Endodermal cell (in vitro differentiated cells): ENCODE results near the gene ZFYVE28. TPM values are rescaled to one million over a fixed set of nuclear protein-coding genes. Genes with fewer than 3 reads are reported as not detected.
"Not testable (repeated sequence)": the region's sequence is repeated elsewhere in the genome, so short reads cannot be mapped to it uniquely, and the experiment has no call there.

Experiments used
- DNase-seq: peaks from one replicate; pipeline ENCODE4 v3.0.0-alpha.2; 2017
- H3K27ac ChIP-seq: 2 replicates; pipeline ENCODE4 v1.5.1; 2013; ENCODE audit warnings: mild to moderate bottlenecking, low read depth, low read length, moderate library complexity
- H3K27me3 ChIP-seq: 2 replicates; pipeline ENCODE4 v1.6.1; 2013; ENCODE audit warnings: mild to moderate bottlenecking, low read length, moderate library complexity; ENCODE audit not compliant: insufficient read depth, control insufficient read depth, poor library complexity, severe bottlenecking
- H3K36me3 ChIP-seq: 2 replicates; pipeline ENCODE4 v1.7.0; 2013; ENCODE audit warnings: mild to moderate bottlenecking, low read length, moderate library complexity; ENCODE audit not compliant: control insufficient read depth, insufficient read depth
- H3K4me1 ChIP-seq: one replicate; pipeline ENCODE4 v1.7.0; 2013; ENCODE audit warnings: low read length; ENCODE audit not compliant: control insufficient read depth, insufficient read depth
- H3K4me3 ChIP-seq: 2 replicates; pipeline ENCODE4 v1.5.1; 2013; ENCODE audit warnings: mild to moderate bottlenecking, low read length, moderate library complexity
- H3K9ac ChIP-seq: 2 replicates; pipeline ENCODE4 v1.6.1; 2013; ENCODE audit warnings: mild to moderate bottlenecking, low read length, moderate library complexity; ENCODE audit not compliant: poor library complexity, severe bottlenecking; ENCODE audit errors: extremely low read depth
- H3K9me3 ChIP-seq: 2 replicates; pipeline ENCODE4 v1.6.1; 2013; ENCODE audit warnings: mild to moderate bottlenecking, low read length, moderate library complexity; ENCODE audit not compliant: control insufficient read depth
- H3K27ac Mint-ChIP-seq: 2 replicates; pipeline ENCODE4 v1.8.0; 2020; ENCODE audit warnings: mixed read lengths
- H3K27me3 Mint-ChIP-seq: 2 replicates; pipeline ENCODE4 v1.8.0; 2021; ENCODE audit warnings: mild to moderate bottlenecking, mixed read lengths; ENCODE audit not compliant: insufficient read depth
- H3K36me3 Mint-ChIP-seq: 2 replicates; pipeline ENCODE4 v1.8.0; 2020; ENCODE audit warnings: low read depth, mixed read lengths
- H3K4me1 Mint-ChIP-seq: 2 replicates; pipeline ENCODE4 v1.8.0; 2020; ENCODE audit warnings: mixed read lengths
- H3K4me3 Mint-ChIP-seq: 2 replicates; pipeline ENCODE4 v1.8.0; 2020; ENCODE audit warnings: mild to moderate bottlenecking, moderate library complexity, mixed read lengths
- H3K9me3 Mint-ChIP-seq: 2 replicates; pipeline ENCODE4 v1.8.0; 2020; ENCODE audit warnings: mild to moderate bottlenecking, mixed read lengths
- CTCF ChIP-seq: fragments of 200-600 bp; sonication (generic); conservative IDR thresholded peaks from 2 replicates; pipeline ENCODE4 v1.5.0; 2021; ENCODE audit warnings: antibody characterized with exemption, mild to moderate bottlenecking
- WGBS, 2 experiments: methylation state at CpG; one replicate each; pipeline versions ENCODE4 v1.1.5 to v1.1.7; 2013; ENCODE audit warnings: missing lambda C conversion rate in 2 of 2, mixed read lengths in 1 of 2; ENCODE audit not compliant: insufficient coverage in 1 of 2, insufficient read length in 1 of 2; 5-methylcytosine and 5-hydroxymethylcytosine counted together
- total RNA-seq, 2 donors: library from RNA; stranded (reverse); fragmentation: NEBNext Ultra II Directional in 1 of 2; extraction: Animal tissue kit (Norgen Biotek cat#: 25700) in 1 of 2; gene quantifications; 2 replicates in 1 of 2; 3 replicates in 1 of 2; pipeline ENCODE4 v1.2.1, GENCODE V29; 2021

ZFYVE28 gene
- total RNA-seq, 2 donors from 2014 or later = 0.73 to 1.6 TPM

- H3K36me3 Mint-ChIP-seq = no peaks in the 10 kb centered on the region
- H3K36me3 ChIP-seq = no peaks in the 10 kb centered on the region
- peaks cover 7% of the 10 kb centered on the region for H3K27me3 Mint-ChIP-seq
- peak; percentile 56 for DNase-seq
- H3K4me1 Mint-ChIP-seq = peaks cover 2% of the 10 kb centered on the region
- no peak overlapping the region for H3K27ac Mint-ChIP-seq
- no peak overlapping the region for H3K4me3 Mint-ChIP-seq
- TF ChIP-seq CTCF = no peak
- H3K9me3 Mint-ChIP-seq = no peaks in the 10 kb centered on the region
- no peaks in the 10 kb centered on the region for H3K9me3 ChIP-seq
- H3K4me1 ChIP-seq = no peaks in the 10 kb centered on the region
- H3K27ac ChIP-seq = no peak overlapping the region
- no peak overlapping the region for H3K9ac ChIP-seq
- no peaks in the 10 kb centered on the region for H3K27me3 ChIP-seq
- H3K4me3 ChIP-seq = no peak overlapping the region
- 89 to 91% methylated on average over 22 to 29 of the region's 29 CpGs for WGBS, 2 experiments
Measured at GRCh38 chr4:2433609-2434350, 15.3 kb upstream of the ZFYVE28 start.

- no peaks in the 10 kb centered on the region for H3K36me3 ChIP-seq
- DNase-seq = peak; percentile 59
- no peak overlapping the region for H3K27ac ChIP-seq
- H3K27ac Mint-ChIP-seq = no peak overlapping the region
- H3K4me3 ChIP-seq = no peak overlapping the region
- peaks cover 7% of the 10 kb centered on the region for H3K27me3 Mint-ChIP-seq
- no peak overlapping the region for H3K4me3 Mint-ChIP-seq
- no peaks in the 10 kb centered on the region for H3K9me3 Mint-ChIP-seq
- peaks cover 2% of the 10 kb centered on the region for H3K4me1 Mint-ChIP-seq
- WGBS, 2 experiments = 89 to 90% methylated on average over 16 to 20 of the region's 20 CpGs
- no peaks in the 10 kb centered on the region for H3K36me3 Mint-ChIP-seq
- no peak for TF ChIP-seq CTCF
- no peaks in the 10 kb centered on the region for H3K4me1 ChIP-seq
- no peak overlapping the region for H3K9ac ChIP-seq
- H3K9me3 ChIP-seq = no peaks in the 10 kb centered on the region
- H3K27me3 ChIP-seq = no peaks in the 10 kb centered on the region
Measured at GRCh38 chr4:2432991-2433530, 14.6 kb upstream of the ZFYVE28 start.

DNA sequence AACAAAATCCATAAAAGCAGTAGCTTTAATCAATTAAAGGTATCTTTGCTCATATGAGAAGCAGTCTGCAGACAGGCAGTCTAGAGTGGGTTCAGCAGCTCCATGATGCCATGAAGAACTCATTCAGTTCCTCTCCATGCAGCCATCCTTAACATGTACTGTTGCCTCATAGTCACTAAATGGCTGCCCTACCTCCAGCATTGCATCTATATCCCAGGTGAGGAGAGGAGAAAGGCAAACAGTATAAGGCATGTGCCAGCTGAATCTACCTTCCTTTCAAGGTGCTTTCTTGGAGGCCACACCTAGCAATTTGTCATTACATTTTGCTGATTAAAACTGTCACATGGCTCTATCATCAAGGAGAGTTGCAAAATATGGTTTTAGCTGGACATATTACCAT lies 13.6 kb upstream of the ZFYVE28 start:
- no peaks in the 10 kb centered on the region for H3K36me3 Mint-ChIP-seq

GRCh38 chr4:2429945-2430757 lies 11.7 kb upstream of the ZFYVE28 start:
- not testable (repeated sequence) for H3K9ac ChIP-seq, H3K27ac ChIP-seq, H3K4me1 Mint-ChIP-seq, H3K4me3 ChIP-seq, H3K27me3 ChIP-seq, H3K4me3 Mint-ChIP-seq, H3K36me3 Mint-ChIP-seq, H3K27ac Mint-ChIP-seq, DNase-seq, H3K36me3 ChIP-seq, H3K27me3 Mint-ChIP-seq, H3K4me1 ChIP-seq, H3K9me3 ChIP-seq, H3K9me3 Mint-ChIP-seq
- 92 to 94% methylated on average over 16 to 39 of the region's 49 CpGs for WGBS, 2 experiments

More for the DNA sequence above, 13.6 kb upstream of the ZFYVE28 start:
- no peak overlapping the region for H3K9ac ChIP-seq
- H3K27me3 Mint-ChIP-seq = peaks cover 7% of the 10 kb centered on the region
- H3K27ac ChIP-seq = no peak overlapping the region
- H3K4me3 ChIP-seq = no peak overlapping the region
- H3K4me1 Mint-ChIP-seq = no peaks in the 10 kb centered on the region
- TF ChIP-seq CTCF = no peak
- no peaks in the 10 kb centered on the region for H3K9me3 ChIP-seq
- no peaks in the 10 kb centered on the region for H3K9me3 Mint-ChIP-seq
- no peak overlapping the region for H3K27ac Mint-ChIP-seq
- no peaks in the 10 kb centered on the region for H3K27me3 ChIP-seq
- no peak for DNase-seq
- no peaks in the 10 kb centered on the region for H3K36me3 ChIP-seq
- no peaks in the 10 kb centered on the region for H3K4me1 ChIP-seq
- H3K4me3 Mint-ChIP-seq = no peak overlapping the region
